HG02759 (cell line): ENCODE data around the gene DACH1.

ENCODE experiments used
- ATAC-seq: cut with Tn5 transposase; IDR thresholded peaks from one replicate; pipeline ENCODE4 v1.9.1; 2021; ENCODE audit warnings: mild to moderate bottlenecking, moderate library complexity; ENCODE audit not compliant: unreplicated experiment

Gene DACH1

DNA sequence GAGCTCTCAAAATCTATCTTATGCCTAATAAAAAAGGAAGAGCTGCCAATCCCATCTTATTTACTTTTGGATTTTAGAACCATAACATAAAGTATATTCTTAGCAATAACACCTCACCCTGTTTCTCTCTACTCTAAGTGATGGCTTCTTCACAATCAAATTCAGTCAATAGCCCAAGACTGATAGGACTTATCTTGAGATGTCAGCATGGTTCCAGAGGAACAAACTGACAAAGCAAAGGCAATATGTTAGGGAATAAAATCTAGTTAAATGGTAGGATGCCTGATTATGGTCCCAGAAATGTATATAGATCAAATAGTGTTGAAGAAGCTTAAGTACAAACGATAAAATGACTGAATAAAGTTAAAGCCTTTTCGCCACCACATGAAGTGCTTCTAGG, 36.3 kb downstream of the DACH1 start:
- ATAC-seq = no peak

GRCh38 chr13:71830323-71830722, 36.7 kb downstream of the DACH1 start:
- no peak for ATAC-seq

- ATAC-seq = no peak
Measured at GRCh38 chr13:71829547-71829946, 37.5 kb downstream of the DACH1 start.

DNA sequence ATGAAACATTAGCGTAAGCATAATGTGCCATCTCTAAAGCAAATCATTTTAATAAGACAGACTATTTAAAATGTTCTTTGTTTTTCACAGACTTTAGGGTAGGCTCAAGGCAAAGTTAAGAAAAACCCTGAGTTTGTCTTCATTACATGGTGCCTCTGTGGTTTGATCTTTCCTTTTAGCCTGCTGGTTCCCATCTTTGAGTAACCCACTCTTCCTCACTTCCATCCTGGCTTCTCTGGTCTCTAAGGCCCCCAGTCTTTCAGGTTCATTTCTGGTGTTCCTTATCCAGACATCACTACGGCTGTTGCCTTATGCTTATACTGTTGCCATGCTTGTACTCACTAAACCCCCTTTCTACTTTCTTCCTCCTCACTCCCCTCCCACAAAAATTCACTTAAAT, 38.4 kb downstream of the DACH1 start:
- no peak for ATAC-seq

- no peak for ATAC-seq
Measured at GRCh38 chr13:71828117-71828516, 38.9 kb downstream of the DACH1 start.

- ATAC-seq = no peak
Measured at GRCh38 chr13:71827241-71827640, 39.8 kb downstream of the DACH1 start.

DNA sequence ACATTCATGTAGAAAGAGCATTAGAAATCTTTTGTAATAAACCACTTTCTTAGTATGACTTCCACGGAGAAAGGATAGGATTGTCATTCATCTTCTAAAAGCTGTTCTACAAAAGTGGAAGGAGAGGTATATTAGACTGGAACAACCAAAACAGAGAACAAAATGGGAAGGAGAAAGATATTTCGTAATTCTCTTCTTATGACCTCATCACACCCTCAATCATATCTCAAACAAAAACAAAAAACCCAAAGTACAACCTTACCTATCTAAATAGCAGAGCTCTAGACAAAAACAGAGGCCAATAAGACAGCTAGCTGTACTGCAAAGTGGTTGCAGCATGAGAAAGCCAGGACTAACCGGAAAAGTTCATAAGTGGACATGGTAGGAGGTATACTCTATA, 46.3 kb downstream of the DACH1 start:
- ATAC-seq = no peak

GRCh38 chr13:71817335-71817734, 49.7 kb downstream of the DACH1 start:
- ATAC-seq = no peak

DNA sequence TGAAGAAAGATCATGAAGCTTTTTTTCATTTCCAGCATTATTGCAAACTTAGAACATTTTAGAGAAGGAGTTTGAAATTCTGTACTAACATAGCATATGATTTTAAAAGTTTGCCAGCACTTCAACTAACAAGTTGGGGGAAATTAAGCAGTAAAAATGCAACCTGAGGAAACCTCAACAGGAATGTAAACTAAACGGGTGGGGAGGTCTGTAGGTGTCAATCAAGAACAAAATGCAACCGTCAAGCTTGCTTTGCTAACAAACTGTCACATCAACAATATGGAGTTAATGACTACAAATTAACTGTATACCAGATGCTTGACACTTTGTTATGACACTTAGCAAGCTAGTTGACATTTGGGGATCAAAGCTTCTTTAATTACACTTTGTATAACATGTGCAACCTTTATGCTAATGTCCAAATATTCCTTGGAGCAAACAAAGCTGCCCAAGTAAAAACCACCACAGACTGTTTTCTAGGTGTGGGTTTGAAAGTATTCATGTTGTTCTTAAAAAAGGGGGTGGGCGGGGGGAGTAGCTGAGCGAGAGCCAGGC, 52.1 kb downstream of the DACH1 start:
- ATAC-seq = no peak

DNA sequence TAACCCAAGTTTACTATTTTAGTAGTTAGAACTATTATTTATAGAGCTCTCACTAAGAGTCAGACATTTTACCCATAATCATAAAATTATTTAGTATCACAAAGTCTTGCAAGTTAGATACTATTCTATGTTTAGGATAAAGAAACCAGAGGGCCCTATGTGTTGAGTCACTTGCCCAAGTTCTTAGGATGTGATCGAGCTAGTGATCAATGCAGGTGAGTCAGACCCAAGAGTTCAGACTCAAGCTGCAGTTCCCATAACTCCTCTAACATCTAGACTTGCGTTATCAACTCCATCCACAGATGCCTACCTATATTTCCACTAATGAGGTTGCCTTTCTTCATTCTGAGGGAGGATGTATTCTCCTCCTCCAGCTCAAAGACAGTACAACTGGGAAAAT, 53.8 kb downstream of the DACH1 start:
- ATAC-seq = no peak

DNA sequence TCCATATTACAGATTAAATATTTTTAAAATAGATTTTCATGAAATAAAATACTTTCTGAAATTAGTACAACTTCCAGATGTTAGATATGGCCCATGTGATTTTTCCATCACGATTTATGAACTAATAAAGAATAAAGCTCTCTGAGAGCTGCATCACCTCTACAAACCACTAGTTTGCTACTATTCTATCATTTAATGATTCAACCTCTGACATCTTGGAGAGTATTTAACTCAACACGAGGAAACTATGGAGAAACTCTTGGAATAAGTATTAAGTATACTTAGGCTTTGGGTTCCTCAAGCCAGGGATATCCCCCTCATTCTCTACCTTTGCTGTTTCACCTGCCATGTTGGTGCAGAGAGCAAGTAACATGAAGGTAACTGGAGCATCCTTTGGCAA, 55.7 kb downstream of the DACH1 start:
- no peak for ATAC-seq

- ATAC-seq = no peak
Measured at GRCh38 chr13:71808708-71809107, 58.3 kb downstream of the DACH1 start.

GRCh38 chr13:71806886-71807285, 60.1 kb downstream of the DACH1 start:
- no peak for ATAC-seq

DNA sequence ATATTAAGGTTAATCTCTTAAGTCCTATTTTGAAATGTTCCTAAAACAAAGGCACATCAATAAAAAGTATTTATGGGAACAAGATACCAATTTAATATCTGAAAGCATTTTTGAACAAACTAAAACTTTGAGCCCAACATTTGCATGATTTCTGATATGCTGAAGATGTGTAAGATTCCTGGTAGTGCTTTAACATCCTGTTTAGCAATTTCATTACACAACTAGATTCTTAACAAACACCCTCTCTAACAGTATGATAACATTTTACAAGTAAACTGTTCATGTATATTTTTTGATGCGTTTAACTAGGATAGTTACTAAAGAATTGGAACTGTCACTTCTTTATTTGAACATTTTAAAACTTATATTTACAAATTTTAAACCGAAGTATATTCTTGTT, 63.9 kb downstream of the DACH1 start:
- ATAC-seq = no peak

GRCh38 chr13:71801781-71802180, 65.2 kb downstream of the DACH1 start:
- ATAC-seq = no peak

GRCh38 chr13:71801165-71801760, 65.7 kb downstream of the DACH1 start:
- no peak for ATAC-seq

- no peak for ATAC-seq
Measured at GRCh38 chr13:71799324-71799723, 67.7 kb downstream of the DACH1 start.

- no peak for ATAC-seq
Measured at GRCh38 chr13:71798707-71799106, 68.3 kb downstream of the DACH1 start.

DNA sequence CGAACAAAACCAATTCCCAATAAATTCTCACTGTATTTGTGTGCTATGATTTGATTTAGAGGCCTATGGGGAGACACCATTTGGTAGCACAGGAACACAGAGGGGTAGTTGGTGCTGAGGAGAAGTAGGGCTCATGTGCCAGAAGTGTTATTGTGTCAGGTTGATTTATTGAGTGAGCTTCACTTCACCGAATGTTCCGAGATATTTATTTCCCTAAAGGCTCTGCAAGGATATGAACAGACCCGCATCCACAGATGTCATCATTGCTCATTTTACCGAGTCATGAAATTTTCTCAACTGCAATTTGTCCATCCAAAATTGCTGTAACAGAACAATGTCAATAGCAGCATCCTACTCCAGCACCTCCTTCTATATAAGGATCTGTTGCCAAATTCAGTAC, 69.5 kb downstream of the DACH1 start:
- ATAC-seq = no peak

- no peak for ATAC-seq
Measured at GRCh38 chr13:71789693-71790329, 77.2 kb downstream of the DACH1 start.

DNA sequence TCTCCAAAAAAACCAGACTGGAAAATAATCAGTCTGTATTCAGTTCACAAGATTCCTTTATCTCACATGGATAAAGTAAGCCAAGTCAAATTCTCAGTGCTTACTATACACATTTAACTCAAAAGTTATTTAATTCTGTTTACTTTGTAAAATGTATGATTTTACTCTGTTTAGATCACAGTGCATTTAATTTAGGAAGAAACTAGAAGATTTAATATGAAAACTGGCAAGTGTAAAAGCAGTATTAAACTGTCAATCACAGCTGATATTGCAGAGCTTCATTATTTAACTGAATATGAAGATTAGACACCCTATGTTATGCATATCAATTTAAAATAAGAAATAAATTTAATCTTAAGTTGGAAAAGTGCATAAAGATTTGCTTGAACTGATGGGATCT, 78.0 kb downstream of the DACH1 start:
- no peak for ATAC-seq

GRCh38 chr13:71787414-71787813, 79.6 kb downstream of the DACH1 start:
- ATAC-seq = no peak

DNA sequence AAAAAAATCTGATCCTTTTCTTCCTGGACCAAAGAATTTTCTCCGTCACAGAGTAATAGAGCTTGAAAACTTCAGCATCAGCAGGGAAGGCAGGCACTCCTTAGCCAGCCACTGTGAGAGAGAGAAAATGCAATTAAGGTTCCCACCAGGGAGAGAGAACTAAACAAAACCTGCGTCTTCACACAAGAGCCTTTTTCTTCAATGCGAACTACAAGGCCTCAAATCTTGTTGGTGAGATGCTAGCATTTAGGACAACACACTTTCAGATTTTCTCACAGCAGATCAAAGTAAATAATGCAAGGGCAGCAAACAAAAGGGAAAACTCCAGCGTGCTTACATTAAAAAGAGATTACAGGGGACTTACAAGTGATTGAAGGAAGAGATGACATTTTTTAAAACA, 80.1 kb downstream of the DACH1 start:
- ATAC-seq = no peak
